ENCODE data around the gene KRT40.
A peak's percentile ranks its signal among the peaks of the same experiment; 100 is the strongest.
"Not testable (repeated sequence)": the region's sequence is repeated elsewhere in the genome, so short reads cannot be mapped to it uniquely, and the experiment has no call there.

Gene KRT40

DNA sequence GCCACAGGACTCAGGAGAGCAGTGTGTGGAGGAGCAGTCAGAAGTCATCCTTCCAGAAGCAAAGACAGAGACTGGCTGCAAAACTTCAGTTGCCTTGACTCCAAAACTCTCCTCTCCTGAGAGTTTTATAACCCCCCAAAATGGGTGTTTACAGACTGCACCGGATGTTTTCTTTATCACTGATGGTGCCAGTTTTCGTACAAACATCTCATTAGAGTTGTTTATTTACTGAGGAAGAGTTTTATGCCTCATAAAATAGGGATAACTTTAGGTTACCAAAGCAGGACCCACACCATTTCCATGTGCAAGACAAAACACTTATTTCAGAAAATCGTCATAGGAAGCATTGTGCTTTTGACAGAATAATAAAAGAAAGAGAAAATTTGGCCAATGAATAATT lies at the start of gene KRT40:
Gene KRT40 (minus strand): TSS at position 101 of the 400 bp plus-strand sequence. CDS start 53 bp downstream, at position 48.
- no peak for DNase-seq

DNA sequence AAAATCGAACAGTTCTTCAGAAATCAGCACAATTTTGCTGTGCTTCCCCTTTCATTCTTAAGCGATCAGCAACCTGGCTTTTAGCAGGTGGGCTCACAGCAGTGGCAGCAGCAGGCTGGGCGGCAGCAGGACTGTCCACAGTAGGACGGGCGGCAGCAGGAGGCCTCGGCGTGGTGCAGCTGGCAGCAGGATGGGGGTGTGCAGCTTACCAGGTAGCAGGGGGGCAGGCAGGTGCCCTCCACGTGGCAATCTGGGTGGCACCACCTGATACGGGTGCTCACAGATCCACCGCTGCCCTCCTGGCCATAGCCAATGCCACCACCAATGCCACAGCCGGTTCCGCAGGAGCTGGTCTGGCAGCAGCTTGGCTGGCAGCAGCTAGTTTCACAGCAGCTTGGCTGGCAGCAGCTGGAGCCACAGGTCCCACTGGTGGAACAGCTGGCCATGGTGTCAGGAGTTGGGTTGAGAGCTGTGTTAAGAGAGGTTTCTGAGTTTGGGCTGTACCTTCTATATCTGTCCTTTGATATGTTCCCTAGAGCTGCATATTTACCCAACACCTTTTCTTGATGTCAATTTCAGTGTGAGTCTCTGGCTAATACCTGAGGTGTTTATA lies 45.6 kb upstream of the KRT40 start, which contains the start of gene KRTAP1-4:
Gene KRTAP1-4 (minus strand): TSS at position 563 of the 613 bp plus-strand sequence. CDS start 117 bp downstream, at position 446.
- no peak for DNase-seq

GRCh38 chr17:41026715-41027471 lies 42.8 kb upstream of the KRT40 start, which contains the start of gene KRTAP1-5:
KRTAP1-5 (minus strand) TSS chr17:41027208; CDS start chr17:41027155, 53 bp downstream.
- no peak for DNase-seq

DNA sequence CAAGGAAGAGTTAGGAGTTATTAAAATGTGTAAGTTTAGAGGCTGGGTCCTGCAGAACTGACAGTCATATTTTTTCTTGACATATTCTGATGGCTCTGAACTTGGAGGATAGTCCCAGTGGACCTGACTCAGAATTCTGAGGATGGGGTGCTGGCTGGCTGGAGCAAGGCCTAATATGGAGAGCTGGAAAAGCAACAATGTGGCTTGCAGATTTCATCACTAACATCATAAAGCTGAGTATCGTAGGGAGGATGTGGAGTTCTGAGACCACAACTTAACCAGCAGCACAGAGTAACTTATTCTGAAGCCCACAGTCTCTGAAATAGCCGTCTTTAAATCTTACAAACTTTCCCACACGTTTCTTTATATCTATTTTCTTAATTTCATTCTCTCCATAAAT lies 40.6 kb upstream of the KRT40 start:
- DNase-seq: no peak

- DNase-seq: no peak
Observed at GRCh38 chr17:41020336-41020735, 36.2 kb upstream of the KRT40 start.

GRCh38 chr17:41019415-41019814 lies 35.3 kb upstream of the KRT40 start:
- no peak for DNase-seq

DNA sequence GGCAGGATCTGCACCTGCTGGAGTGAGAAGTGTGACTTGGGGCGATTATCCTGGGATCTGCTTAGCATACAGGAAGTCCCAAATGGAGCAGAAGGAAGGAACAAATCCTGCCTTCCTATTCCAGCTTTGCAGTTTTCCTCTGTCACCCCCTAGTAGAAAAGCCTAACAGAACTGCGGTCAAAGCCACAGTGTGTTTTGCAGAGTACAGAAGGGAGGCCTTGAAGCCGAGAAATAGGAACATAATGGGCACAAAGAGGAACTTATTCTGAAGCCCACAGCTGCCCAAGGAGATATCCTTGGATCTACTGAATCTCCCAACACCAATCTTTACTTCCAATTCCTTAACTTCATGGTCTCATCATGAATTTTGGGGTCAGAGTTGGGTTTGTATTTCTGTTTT lies 34.4 kb upstream of the KRT40 start:
- DNase-seq: no peak

DNA sequence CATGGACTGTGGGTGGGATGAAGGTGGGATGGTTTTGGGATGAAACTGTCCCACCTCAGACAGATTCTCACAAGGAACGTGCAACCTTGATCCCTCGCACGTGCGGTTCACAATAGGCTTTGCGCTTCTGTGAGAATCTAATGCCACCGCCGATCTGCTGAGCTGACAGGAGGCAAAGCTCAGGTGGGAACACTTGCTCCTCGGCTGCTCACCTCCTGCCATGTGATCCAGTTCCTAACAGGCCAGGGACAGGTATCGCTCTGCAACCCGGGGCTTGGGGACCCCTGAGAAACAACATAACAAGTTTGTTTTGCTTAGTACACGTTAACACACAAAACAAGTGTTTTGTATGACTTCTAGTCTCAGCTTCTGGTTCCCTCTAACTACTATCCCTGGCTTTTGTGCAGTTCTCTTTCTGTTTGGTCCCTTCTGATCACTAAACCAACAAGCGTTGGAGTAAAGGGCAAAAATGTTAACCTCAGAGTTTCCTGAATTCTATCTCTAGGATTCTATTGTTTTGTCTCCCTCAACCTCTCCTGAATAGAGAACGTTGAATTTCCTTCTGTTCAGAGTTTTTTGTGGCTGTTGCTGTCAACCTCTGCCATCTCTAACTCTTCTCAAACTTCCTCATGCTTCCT lies 32.6 kb upstream of the KRT40 start:
- no peak for DNase-seq

DNA sequence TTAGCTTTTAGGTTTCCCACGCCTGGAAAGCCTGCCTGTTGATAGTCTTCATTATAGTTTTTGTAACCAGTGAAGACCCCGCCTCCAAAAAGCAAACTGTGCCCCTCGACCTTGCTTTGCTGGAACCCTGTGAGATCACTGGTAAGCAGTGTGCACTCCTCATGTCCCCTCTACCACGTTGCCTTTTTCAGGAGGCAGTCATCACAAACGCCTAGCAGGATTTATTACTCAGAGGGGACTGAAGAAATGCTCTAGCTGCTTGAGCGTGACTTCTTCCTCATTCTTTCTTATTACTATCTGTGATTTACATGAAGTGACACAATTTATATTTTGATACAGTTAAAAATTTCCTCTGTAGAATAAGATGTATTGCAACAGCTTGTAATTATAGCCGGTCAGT lies 31.3 kb upstream of the KRT40 start:
- DNase-seq: no peak

DNA sequence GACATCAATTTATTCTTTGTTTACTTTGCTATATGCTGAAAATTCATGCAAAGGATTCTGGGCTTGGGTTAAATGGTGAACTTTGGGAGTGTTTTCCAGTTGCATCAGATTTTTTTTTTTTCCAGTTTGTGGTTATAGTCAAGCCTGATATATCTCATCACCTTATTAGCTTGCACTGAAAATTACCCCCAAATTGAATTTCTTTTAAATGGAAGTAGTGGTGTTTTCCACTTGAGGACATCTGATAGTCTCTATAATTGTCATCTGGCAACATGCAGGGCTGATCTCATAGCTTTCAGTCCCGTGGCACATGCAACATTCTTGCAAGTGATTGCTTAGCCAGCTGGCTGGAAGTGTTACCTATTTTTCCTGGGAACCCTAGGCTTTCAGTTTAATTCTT lies 29.5 kb upstream of the KRT40 start:
- peak; percentile 81 for DNase-seq

- DNase-seq: no peak
Observed at GRCh38 chr17:41013181-41013580, 29.1 kb upstream of the KRT40 start.

GRCh38 chr17:41012326-41013120 lies 28.4 kb upstream of the KRT40 start:
- no peak for DNase-seq

GRCh38 chr17:41010441-41010840 lies 26.3 kb upstream of the KRT40 start:
- no peak for DNase-seq

DNA sequence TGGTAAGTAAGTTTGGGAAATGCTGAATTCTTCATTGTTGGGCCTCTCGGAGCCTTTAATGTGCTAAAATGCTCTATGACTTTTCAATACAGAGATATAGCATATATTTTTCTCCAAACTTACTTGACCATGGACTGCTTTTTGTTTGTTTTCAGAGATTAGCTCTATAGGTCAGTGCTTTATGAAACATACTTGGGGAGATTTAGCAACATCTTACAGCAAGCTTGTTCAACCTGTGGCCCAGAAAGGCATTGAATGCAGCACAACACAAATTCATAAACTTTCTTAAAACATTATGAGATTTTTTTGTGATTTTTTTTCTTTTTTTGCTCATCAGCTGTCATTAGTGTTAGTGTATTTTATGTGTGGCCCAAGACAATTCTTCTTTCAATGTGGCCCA lies 25.8 kb upstream of the KRT40 start:
- DNase-seq: no peak

DNA sequence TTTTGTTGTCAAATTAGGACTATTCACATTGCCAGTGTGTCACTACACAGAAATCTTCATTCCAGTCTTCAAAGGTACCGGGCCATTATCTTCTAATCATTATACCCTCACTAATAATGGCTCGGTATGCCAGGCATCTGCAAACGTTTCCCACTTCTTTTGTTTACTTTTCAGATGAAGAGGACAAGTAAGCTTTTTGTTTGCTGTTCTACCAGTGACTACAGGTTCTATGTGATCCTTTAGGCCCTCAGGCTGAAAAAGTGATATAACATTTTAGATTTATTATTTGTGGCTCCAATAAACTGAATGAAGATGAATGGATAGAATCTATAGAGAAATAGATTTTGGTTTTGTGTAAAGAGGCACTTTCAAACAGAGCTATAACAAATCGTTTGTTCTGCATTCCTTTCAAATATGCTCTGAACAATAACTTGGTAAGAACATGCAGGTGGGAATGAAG lies 25.2 kb upstream of the KRT40 start:
- DNase-seq: no peak

DNA sequence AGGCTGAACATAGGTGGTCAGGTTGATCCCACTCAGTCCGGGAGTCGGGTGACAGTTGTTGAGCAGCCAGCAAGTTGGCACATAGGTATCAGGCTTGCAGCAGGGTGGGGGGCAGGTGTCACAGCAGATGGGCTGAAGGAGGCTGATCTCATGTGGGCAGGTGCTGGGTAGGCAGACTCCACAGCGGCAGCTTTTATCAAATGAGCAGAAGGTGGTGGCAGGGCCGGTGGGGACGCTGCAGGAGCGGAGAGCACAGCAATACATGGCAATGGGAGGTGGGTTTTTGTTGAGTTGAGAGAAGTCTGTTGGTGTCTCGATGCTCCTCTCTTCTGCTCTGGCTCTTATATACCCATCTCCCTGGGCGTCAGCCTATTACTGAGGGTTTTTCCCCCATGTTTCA lies 24.7 kb upstream of the KRT40 start, which contains the start of gene KRTAP3-1:
Gene KRTAP3-1 (minus strand): TSS at position 318 of the 400 bp plus-strand sequence. CDS start 54 bp downstream, at position 264.
- DNase-seq: peak; percentile 70

- DNase-seq: no peak
Observed at GRCh38 chr17:41004397-41004796, 20.3 kb upstream of the KRT40 start.

DNA sequence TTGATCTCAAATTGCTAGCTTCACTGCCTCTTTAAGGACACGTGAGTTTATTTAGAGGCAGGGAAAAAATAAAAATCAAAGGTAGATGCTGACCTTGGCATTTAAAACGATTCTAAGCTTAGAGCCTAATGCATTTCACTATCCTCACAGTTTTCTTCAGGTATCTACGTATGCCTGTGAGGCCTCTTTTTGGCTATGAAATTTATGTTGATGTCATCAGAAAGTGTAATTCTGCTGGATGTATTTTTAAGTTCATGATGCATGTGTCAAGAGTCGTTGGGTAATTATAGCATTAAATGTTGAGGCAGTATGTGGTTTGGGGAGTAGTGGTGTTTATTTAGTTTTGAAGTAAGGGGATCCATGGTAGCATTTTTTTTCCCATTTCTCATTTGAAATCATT lies 19.8 kb upstream of the KRT40 start:
- no peak for DNase-seq

- no peak for DNase-seq
Observed at GRCh38 chr17:41002814-41003213, 18.7 kb upstream of the KRT40 start.

- no peak for DNase-seq
Observed at GRCh38 chr17:41001795-41002194, 17.7 kb upstream of the KRT40 start.

GRCh38 chr17:40999563-40999962 lies 15.4 kb upstream of the KRT40 start, which contains the start of gene KRTAP3-2:
KRTAP3-2 (minus strand) TSS chr17:40999906; CDS start chr17:40999853, 53 bp downstream.
- DNase-seq: not testable (repeated sequence)

DNA sequence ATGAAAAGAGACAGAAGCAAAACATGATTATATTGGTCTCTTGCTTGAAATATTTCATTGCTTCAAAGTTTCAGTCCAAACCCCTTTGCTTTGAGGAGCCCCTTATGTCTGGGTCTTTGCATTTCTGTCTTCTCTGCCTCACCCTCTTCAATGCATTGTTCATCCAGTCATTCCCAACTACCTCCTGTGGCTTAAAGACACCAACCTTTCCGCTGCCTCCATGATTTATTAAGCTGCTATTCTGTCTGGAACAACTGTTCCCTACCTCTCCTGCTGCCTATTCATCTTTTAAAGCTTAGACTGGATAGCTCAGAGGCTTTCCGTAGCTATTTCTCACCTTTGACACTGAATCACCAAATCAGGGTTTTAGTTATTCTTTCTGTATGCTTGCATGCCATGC lies 13.2 kb upstream of the KRT40 start:
- DNase-seq: no peak

- no peak for DNase-seq
Observed at GRCh38 chr17:40996829-40997228, 12.7 kb upstream of the KRT40 start.

All from NCI-H2107 (cell line).